Ishikawa (cell line): ENCODE measurements around the gene LCA5L.

ENCODE experiments used
- CEBPB ChIP-seq: IDR thresholded peaks from 2 replicates; pipeline ENCODE4 v1.6.1; 2012
- CREB1 ChIP-seq: IDR thresholded peaks from 2 replicates; pipeline ENCODE4 v1.6.1; 2012; ENCODE audit warnings: low read depth
- EP300 ChIP-seq: IDR thresholded peaks from 2 replicates; pipeline ENCODE4 v1.6.1; 2012; ENCODE audit warnings: borderline replicate concordance
- NFIC ChIP-seq: IDR thresholded peaks from 2 replicates; pipeline ENCODE4 v1.6.1; 2012
- RAD21 ChIP-seq: IDR thresholded peaks from 2 replicates; pipeline ENCODE4 v1.6.1; 2012; ENCODE audit warnings: low read depth
- TAF1 ChIP-seq: IDR thresholded peaks from 2 replicates; pipeline ENCODE4 v1.6.1; 2012; ENCODE audit warnings: low read depth, mild to moderate bottlenecking
- TCF12 ChIP-seq: IDR thresholded peaks from 2 replicates; pipeline ENCODE4 v1.6.1; 2012; ENCODE audit warnings: low read depth
- YY1 ChIP-seq: IDR thresholded peaks from 2 replicates; pipeline ENCODE4 v1.6.1; 2012; ENCODE audit warnings: low read depth
- ZBTB7A ChIP-seq: IDR thresholded peaks from 2 replicates; pipeline ENCODE4 v1.6.1; 2012; ENCODE audit warnings: low read depth
- TF ChIP-seq, protein P1 (sequence below): IDR thresholded peaks from 2 replicates; pipeline ENCODE4 v1.6.1; 2012; ENCODE audit warnings: low read depth, mild to moderate bottlenecking
- TF ChIP-seq, protein P2 (sequence below): IDR thresholded peaks from 2 replicates; pipeline ENCODE4 v1.6.1; 2012
- TF ChIP-seq, protein P3 (sequence below): IDR thresholded peaks from 2 replicates; pipeline ENCODE4 v1.6.1; 2012

DNA sequence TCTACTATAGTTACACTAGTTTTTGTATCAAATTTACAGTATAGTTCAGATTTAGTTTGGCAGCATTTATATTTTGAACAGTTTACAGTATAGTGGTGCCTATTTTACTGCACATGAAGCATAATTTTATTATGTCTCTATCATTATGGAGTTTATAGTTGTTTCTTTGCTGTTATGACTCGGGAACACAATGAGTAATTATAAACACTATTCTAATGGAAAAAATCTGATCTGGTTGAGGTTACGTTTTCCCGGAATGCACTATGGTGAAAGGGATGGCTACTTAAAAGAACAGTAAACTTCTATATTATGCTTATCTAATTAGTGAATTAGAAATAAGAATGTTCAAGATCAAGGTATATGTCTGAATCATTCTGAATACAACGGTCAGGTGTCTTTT lies 10.6 kb downstream of the LCA5L start:
- TF ChIP-seq TAF1 (no peak), TCF12 (no peak), EP300 (no peak), ZBTB7A (no peak), NFIC (no peak), RAD21 (no peak), CREB1 (no peak), CEBPB (no peak), YY1 (no peak)
- TF ChIP-seq, protein P1, sequence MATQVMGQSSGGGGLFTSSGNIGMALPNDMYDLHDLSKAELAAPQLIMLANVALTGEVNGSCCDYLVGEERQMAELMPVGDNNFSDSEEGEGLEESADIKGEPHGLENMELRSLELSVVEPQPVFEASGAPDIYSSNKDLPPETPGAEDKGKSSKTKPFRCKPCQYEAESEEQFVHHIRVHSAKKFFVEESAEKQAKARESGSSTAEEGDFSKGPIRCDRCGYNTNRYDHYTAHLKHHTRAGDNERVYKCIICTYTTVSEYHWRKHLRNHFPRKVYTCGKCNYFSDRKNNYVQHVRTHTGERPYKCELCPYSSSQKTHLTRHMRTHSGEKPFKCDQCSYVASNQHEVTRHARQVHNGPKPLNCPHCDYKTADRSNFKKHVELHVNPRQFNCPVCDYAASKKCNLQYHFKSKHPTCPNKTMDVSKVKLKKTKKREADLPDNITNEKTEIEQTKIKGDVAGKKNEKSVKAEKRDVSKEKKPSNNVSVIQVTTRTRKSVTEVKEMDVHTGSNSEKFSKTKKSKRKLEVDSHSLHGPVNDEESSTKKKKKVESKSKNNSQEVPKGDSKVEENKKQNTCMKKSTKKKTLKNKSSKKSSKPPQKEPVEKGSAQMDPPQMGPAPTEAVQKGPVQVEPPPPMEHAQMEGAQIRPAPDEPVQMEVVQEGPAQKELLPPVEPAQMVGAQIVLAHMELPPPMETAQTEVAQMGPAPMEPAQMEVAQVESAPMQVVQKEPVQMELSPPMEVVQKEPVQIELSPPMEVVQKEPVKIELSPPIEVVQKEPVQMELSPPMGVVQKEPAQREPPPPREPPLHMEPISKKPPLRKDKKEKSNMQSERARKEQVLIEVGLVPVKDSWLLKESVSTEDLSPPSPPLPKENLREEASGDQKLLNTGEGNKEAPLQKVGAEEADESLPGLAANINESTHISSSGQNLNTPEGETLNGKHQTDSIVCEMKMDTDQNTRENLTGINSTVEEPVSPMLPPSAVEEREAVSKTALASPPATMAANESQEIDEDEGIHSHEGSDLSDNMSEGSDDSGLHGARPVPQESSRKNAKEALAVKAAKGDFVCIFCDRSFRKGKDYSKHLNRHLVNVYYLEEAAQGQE: no peak
- TF ChIP-seq, protein P2, sequence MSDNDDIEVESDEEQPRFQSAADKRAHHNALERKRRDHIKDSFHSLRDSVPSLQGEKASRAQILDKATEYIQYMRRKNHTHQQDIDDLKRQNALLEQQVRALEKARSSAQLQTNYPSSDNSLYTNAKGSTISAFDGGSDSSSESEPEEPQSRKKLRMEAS: no peak
- TF ChIP-seq, protein P3, sequence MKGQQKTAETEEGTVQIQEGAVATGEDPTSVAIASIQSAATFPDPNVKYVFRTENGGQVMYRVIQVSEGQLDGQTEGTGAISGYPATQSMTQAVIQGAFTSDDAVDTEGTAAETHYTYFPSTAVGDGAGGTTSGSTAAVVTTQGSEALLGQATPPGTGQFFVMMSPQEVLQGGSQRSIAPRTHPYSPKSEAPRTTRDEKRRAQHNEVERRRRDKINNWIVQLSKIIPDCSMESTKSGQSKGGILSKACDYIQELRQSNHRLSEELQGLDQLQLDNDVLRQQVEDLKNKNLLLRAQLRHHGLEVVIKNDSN: no peak
